MV-4-11 (cell line): ENCODE results near the gene ZNF414.
"Not testable (repeated sequence)": the region's sequence is repeated elsewhere in the genome, so short reads cannot be mapped to it uniquely, and the experiment has no call there.

ENCODE experiments used
- DNase-seq: peaks from one replicate; lab custom pipeline; 2025; lab: John Stamatoyannopoulos, UW

The ZNF414 gene, protein sequence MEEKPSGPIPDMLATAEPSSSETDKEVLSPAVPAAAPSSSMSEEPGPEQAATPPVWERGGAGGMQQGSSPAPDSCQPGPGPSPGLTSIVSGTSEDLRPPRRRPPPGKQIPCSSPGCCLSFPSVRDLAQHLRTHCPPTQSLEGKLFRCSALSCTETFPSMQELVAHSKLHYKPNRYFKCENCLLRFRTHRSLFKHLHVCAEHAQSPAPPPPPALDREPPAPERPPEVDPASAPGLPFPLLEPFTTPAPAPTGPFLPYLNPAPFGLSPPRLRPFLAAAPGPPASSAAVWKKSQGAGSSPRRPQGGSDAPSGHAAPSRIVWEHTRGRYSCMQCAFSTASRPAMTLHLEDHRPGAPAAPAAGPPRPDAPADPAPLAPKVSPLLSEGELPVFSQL

DNA sequence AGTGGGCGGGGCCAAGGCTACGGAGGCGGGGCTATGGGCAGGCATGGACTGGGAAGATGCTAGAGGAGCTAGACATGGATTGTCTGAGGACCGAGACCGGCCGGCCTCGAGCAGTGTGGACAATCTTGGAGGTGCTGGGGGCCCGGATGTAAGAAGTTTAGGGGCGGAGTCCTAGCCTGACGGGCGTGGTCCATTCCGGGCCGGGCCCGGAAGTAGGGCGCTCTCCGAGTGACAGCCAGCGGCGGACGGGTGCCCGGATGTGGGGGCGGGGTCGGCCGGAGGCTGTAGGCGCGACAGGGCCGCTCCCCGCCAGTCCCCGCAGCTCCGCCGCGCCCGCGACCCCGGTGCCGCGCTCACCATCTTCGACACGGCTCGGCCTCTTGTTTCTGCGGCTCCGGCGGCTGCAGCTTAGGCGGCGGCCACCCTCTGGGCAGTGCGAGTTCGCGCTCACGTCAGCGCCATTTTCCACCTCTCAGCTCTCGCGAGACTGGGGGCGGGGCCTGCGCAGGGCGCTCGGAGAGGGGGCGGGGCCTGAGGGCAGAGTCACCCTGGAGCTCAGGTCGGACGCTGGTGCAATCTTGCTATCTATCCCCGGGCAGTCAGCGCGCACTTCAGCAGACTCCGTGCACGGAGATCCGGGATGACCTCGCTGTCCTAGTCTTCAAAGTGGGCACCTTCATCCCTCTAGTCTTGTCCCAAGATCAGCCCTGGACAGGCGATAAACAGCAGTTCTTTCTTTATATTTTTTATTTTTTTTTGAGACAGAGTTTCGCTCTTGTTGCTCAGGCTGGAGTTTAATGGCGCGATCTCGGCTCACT lies at the start of gene ZNF414:
Gene ZNF414 (minus strand): TSS at position 481 of the 818 bp plus-strand sequence. CDS start 121 bp downstream, at position 360.
- peak; percentile 96 for DNase-seq

DNA sequence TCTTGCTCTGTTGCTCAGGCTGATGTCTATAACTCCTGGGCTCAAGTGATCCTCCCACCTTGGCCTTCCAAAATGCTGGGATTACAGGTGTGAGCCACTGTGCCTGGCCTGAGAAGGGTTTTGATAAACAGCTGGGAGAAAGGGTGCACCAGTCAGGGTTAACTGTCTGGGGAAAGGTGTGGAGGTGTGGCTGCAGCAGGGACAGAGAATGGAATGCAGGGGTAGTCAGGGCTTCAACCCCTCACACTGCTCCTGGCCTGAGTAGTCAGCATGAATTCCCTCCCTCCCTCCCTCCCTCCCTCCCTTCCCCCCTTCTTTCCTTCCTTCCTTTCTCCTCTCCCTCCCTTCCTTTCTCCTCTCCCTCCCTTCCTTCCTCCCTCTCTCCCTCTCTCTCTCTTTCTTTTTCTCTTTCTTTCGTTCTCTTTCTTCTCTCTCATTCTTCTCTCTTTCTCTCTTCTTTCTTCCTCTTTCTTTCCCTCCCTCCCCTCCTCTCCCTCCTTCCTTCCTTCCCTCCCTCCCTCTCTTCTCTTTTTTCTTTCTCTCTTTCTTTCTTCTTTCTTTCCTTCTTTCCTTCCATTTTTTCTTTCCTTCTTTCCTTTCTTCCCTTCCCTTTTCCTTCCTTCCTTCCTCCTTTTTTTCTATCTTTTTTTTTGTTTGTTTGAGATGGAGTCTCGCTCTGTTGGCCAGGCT lies 47.3 kb upstream of the ZNF414 start:
- no peak for DNase-seq

DNA sequence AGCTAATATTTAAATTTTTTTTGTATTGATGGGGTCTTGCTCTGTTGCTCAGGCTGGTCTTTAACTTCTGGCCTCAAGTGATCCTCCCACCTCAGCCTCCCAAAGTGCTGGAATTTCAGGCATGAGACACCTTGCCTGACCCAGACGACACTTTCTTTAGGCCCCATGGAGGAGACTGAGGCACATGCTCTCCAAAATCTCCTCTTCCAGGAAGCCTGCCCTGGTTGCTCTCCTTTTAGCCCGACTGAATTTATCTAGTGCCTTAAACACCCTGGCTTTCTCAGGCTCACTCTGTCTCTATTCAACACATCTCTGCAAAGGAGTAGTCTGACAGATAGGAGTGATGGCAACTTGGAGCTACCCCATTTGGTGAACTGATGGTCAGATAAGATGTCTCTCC lies 44.4 kb upstream of the ZNF414 start:
- DNase-seq, result no peak

DNA sequence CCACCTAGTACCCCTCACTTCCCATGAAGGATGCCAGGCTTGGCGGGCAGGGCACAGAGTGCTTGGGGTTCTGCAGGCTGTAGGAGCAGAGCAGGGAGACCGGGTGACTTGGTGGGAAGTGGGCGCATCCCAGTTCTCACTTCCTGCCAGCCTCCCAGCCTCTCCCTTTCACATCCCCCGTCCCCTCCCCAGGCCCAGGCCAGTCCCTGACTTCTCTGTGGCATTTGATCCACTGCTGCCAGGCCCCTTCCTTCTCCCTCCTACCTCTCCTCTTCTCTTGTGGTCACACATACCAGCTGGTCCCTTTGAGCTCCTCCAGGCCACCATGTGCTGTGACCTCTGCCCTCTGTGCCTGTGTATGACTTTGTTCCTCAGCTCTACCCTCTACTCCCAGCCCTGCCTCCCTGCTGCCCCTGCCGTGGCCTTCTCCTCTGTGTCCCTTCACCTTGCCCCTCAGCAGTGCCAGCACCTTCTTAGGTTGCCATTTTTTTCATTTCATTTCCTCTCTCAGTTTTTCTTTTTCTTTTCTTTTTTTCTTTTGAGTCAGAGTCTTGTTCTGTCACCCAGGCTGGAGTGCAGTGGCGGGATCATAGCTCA lies 43.8 kb upstream of the ZNF414 start:
- DNase-seq, result peak; percentile 85

DNA sequence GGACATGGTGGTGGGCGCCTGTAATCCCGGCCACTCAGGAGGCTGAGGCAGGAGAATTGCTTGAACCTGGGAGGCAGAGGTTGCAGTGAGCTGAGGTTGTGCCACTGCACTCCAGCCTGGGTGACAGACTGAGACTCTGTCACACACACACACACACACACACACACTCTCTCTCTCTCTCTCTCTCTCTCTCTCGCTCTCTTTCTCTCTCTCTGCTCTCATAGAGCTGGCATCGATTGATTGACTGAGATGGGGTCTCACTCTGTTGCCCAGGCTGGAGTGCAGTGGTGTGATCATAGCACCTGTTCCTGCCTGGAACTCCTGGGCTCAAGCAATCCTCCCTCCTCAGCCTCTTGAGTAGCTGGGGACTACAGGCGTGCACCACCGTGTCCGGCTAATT lies 39.8 kb upstream of the ZNF414 start:
- DNase-seq, result not testable (repeated sequence)

DNA sequence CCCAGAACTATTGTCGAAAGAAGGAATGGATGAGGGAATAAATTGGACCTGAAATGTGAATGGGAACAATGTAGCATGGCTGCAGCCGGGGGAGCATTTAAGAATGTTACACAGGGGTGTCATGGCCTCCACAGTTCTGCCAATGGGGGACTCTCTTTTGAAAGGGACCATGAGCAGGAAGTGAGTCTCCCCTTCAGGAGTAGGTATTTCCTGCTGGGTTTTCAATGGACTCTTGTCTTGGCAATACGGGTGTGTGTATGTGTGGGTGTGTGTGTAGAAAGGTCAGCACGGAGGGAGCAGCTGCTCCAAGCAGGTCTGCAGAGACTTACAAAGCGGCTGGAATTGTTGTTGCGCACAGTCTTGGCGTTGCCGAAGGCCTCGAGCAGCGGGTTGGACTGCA lies 38.8 kb upstream of the ZNF414 start:
- DNase-seq, result peak; percentile 28

DNA sequence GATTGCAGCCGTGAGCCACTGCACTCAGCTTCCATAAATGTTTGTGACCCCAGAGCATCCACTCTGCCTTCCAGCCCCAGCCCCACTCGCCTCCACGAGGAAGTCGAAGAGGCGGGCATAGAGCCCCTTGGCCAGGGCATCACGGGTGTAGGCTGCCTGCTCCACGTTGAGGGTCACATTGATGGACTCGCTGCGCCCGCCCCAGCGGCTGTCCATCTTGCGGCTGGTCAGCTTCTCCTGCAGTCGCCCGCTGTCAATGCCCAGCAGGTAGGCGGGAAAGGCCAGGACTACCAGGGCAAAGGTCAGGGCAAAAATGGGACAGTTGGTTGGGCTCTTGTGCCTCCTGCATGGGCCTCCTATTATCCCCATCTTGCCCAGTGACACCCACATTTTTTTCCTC lies 36.1 kb upstream of the ZNF414 start:
- no peak for DNase-seq

DNA sequence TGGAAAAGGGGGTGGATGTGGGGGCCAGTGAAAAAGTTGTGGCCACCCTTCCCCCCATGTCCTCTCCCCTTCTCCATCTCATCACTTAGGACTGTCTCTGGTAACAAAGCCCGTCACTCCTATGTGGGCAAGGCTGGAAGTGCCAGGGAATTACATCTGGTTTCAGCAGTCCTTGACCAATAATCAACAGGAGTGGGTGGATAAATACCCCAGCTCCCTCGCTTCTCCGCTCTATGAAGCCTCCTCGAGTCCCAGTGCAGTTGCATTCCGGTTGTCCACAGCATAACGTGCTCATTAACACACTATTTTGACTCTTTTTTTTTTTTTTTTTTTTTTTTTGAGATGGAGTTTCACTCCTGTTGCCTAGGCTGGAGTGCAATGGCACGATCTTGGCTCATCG lies 31.8 kb upstream of the ZNF414 start:
- no peak for DNase-seq

DNA sequence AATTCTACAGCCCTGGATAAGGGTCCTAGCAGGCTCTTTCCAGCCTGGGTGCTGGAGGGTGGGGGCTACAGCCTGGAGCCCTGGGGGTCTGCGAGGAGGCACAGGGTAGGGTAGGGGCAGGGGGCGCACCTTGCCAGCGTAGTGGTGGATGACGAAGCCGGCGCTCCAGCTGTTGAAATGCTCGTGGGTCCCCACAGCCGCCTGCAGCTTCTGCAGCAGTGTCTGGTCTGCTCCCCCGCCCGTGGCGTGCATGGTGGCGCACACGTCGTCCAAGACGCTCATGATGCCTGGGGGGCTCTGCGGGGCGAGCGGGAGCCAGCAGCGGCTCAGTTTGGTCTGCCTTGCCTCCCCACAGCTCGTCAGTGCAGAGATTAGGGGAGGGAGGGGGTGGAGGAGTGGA lies 30.2 kb upstream of the ZNF414 start:
- no peak for DNase-seq

DNA sequence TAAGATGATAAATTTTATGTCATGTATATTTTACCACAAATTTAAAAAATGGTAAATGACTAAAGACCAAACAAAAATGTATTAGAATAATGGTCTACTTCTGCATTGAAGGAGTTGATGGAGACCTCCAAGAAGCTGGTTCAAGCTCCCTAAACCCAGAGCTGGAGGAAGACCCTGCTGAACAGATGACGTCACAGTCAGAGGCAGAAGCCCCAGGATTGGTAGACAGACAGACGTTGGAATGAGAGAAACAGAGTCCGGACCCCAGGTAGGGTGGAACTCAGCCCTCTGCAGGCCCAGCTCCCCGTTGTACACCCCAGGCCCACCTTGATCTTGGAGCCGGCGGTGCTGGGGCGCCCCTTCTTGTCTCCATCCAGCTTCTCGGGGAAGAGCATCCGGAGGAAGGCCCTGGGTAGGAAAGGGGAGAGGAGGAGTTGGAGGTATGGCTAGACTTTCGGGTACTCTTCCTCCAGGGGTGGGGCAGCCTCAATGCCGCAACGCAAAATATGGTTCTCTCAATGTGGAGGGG lies 25.7 kb upstream of the ZNF414 start:
- no peak for DNase-seq

DNA sequence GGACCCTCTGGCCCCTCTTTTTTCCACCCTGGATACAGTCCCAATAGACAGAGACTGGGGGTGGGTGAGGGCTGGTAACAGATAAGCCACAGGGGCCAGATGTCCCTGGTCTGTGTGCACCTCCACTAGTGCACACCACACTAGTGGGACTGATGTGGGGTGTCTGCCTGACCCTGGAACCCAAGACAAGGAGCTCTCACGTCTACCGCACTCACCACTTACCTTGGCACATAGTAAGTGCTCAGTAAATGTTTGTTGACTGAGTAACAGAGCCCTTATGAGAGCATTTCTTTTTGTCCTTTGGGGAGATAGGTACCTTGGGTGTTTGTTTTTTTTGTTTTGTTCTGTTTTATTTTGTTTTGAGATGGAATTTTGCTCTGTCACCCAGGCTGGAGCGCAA lies 23.1 kb upstream of the ZNF414 start:
- DNase-seq, result no peak

DNA sequence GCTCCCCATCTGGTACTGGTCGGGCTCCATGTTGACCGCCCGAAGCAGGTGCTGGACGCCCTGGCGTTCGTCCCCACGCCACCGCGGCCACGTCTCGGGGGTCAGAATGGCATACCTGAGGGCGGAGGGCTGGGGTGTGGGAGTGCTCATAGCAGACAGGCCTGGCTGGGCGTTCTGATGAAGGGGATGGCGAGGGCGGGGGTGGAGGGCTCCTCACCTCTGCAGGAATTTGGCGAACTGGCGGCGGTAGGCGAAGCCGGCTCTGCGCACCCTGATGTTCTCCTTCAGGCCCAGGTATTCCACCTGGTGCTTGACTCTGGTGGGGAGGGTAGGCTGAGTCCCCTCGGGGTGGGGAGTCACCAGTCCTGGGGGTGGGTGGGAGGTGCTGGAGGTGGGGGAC lies 22.3 kb upstream of the ZNF414 start:
- DNase-seq, result no peak

DNA sequence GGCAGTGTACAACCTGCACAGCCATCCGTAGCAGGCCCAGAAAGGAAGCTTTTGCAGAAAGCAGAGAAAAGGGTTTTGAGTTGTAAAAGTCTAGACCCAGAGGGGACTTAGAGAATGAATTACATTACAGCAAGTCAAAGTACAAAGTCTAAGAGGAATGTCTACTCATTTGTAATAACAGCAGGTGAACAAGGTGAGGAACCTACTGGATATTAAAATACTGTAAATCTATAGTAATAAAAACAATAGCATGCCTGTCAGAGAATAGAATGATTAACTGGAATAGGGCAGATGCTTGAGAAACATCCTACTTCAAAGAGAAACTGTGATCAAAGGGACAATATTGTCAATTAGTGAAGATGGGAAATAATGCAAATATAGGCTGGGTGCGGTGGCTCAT lies 18.3 kb upstream of the ZNF414 start:
- no peak for DNase-seq

DNA sequence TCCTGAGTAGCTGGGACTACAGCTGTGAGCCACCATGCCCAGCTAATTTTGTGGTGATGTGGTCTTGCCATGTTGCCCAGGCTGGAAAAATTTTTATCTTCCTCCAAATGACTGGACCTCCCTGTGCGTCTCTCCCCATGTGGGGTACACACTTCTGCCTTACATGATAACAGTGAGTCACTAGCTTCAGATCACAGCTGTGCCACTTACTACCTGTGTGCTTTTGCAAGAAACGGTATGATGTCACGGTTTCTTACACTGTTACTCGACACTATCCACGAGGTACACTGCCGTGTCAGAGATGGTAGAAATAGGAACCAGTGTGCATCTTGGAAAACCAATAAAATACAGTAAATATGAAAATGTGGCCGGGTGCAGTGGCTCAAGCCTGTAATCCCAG lies 17.5 kb upstream of the ZNF414 start:
- no peak for DNase-seq

DNA sequence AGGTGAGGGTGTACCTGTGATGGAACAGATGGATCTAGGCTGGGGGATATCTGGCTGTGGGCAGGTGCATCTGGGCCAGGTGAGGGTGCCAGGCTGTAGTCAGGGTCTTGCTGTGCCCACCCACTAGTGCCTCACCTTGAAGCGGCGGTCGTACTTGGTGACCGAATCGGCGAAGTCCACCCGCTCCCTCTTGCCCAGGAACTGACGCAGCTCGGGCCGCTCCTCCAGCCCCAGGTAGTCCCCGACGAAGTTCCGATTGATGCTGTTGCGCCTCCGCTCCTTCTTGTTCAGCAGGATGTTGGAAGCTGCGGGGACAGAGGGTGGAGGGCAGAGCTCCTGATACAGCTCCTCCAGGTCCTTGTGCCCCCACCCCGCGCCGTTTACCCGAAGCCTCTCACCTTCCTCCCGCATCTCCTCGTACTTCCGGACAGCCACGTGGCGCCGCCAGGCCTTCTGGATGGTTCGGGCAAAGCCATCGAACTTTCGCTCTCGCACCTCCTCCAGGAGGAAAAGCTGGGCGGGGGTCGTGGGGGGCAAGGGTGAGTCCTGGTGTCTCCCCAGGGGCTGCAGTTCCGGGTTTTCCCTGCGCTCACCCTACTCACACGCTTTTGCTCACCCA lies 16.2 kb upstream of the ZNF414 start:
- no peak for DNase-seq

DNA sequence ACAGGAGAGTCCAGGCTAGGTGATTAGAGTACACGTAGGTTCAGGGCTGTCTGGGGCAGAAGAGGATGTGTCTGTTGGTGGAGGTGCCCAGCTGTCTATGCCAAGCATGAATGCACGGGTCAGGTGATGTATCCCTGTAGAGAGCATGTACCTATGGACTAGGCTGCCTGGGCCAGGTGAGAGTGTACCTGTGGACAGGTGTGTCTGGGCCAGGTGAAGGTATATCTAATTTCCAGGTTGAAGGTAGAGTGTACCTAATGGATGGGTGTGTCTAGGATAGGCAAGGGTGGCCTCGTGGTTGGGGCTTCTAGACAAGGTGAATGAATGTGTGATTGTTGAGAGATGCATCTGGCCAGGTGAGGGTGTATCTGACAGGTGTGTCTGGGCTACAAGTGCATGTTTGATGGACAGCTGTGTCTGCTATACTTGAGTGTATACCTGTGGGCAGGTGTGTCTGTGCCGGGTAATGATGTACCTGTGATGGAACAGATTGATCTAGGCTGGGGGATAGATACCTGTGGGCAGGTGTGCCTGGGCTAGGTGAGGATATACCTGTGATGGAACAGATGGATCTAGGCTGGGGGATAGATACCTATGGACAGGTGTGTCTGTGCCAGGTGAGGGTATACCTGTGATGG lies 15.5 kb upstream of the ZNF414 start:
- DNase-seq, result no peak

DNA sequence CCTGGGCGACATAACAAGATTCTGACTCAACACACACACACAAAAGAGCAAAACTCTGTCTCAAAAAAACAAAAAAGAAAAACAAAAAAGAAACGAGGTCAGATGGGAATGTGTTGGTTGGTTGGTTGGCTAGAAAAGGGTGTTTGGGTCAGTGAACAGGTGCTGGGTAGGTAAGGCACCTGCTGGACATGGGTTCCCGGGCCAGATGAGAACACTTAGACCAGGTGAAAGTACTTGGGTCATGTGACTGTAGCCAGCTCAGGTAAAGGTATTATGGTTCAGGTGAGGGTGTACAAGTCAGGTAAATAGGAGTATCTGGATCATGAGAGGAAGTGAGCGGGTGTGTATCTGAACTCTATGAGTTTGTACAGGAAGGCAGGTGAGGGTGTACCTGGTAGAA lies 14.5 kb upstream of the ZNF414 start:
- no peak for DNase-seq

DNA sequence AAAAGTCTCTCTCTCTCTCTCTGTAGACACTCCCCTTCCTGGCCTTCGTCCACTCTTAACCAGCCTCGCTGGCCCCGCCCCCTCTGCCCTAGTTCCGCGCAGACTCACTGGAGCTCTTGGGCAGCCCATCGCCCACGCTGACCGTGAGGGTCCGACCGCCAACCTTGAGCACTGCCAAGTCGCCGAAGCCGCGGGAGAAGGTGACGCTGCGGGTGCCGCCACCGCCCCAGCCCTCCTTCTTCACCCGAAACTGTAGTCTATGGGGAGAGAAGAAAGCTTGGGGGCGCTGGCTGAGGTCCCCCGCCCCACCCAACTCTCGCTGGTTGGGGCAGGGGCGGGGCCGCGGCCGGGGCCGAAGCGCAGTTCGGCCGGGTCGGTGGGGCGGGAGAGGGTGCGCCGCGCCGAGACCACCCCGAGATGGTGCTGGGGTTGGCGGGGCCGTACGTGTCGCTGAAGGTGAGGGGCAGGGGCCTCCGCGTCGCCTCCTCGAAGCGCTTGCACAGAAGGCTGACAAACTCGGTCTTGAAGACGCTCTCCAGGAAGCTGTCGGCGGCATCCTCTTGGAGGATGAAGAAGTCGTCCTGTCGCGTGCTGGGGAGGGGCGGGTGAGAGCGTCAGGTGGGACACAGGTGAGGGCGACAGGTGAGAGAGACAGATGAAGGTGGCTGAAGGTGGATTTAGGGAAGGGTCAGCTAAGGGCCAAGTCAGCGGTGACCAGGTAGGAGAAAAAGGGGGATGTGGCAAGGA lies 12.6 kb upstream of the ZNF414 start:
- no peak for DNase-seq

DNA sequence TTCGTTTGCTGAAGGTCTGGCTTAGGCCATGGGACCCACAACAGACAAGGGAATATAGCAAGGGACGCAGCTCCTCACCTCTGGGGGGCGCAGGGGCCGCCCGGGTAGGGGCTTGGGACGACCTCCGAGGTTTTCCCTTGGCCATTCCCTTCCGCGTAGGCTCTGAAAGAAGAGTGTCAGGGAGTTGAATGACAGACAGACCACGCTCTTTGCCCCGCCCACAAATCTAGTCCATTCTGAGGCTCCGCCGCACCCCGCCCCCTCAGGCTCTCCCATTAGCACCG lies 11.4 kb upstream of the ZNF414 start:
- no peak for DNase-seq

DNA sequence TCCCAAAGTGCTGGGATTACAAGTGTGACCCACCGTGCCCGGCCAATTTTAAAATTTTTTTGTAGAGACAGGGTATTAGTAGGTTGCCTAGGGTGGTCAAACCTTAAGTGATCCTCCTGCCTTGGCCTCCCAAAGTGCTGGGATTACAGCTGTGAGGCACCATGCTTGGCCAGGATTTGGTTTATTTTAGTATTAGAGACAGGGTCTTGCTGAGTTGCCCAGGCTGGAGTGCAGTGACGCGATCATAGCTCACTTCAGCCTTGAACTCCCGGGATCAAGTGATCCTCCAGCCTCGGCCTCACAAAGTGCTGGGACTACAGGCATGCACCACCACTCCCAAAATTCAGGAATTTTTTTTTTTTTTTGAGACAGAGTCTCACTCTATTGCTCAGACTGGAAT lies 5.4 kb upstream of the ZNF414 start:
- no peak for DNase-seq

DNA sequence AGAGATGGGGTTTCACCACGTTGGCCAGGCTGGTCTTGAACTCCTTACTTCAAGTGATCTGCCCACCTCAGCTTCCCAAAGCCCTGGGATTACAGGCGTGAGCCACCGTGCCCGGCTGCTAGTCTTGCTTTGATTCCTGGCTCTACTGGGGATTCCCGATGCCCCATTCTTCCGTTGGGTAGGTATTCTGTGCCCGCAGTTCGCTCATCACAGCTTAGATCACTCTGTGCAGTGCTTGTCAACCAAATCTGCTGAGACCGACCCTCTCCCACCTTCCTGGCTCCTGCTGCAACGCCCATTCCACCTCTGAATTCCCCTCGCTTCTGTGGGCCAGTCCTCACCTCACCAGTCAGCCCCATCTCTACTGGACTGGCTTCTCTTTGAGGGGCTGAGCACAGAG lies 4.6 kb upstream of the ZNF414 start:
- no peak for DNase-seq
